H9 (cell line): ENCODE measurements around the gene OXCT2. TPM values are rescaled to one million over a fixed set of nuclear protein-coding genes. Genes with fewer than 3 reads are reported as not detected.

Experiments
- DNase-seq: peaks from one replicate; pipeline ENCODE4 v3.0.0-alpha.2; 2017
- H2AFZ ChIP-seq: one replicate; pipeline ENCODE4 v1.6.1; 2013; ENCODE audit warnings: mild to moderate bottlenecking, low read length, control low read depth, moderate library complexity
- H2AK5ac ChIP-seq: 2 replicates; pipeline ENCODE4 v1.6.1; 2013; ENCODE audit warnings: low read length, control low read depth, mixed read lengths; ENCODE audit not compliant: insufficient read length
- H2BK120ac ChIP-seq: one replicate; pipeline ENCODE4 v1.6.1; 2013; ENCODE audit warnings: low read depth, mild to moderate bottlenecking, low read length, control low read depth, inconsistent platforms; ENCODE audit not compliant: poor library complexity, severe bottlenecking
- H2BK12ac ChIP-seq: 2 replicates; pipeline ENCODE4 v1.6.1; 2013; ENCODE audit warnings: low read length, control low read depth, mixed read lengths, low read depth; ENCODE audit not compliant: insufficient read length
- H2BK15ac ChIP-seq: 2 replicates; pipeline ENCODE4 v1.6.1; 2013; ENCODE audit warnings: low read depth, low read length, control low read depth
- H2BK20ac ChIP-seq: one replicate; pipeline ENCODE4 v1.6.1; 2013; ENCODE audit warnings: low read depth, mild to moderate bottlenecking, low read length, control low read depth, inconsistent platforms; ENCODE audit not compliant: poor library complexity, severe bottlenecking
- H2BK5ac ChIP-seq: 2 replicates; pipeline ENCODE4 v1.6.1; 2013; ENCODE audit warnings: low read length, control low read depth, mixed read lengths; ENCODE audit not compliant: insufficient read length
- H3K14ac ChIP-seq: 2 replicates; pipeline ENCODE4 v1.6.1; 2013; ENCODE audit warnings: low read length, control low read depth; ENCODE audit not compliant: insufficient read depth
- H3K18ac ChIP-seq: 2 replicates; pipeline ENCODE4 v1.6.1; 2013; ENCODE audit warnings: low read depth, mild to moderate bottlenecking, mixed read lengths, low read length, control low read depth; ENCODE audit not compliant: insufficient read length
- H3K23ac ChIP-seq: 2 replicates; pipeline ENCODE4 v1.6.1; 2013; ENCODE audit warnings: low read length, control low read depth, mixed read lengths, low read depth; ENCODE audit not compliant: insufficient read length
- H3K23me2 ChIP-seq: 2 replicates; pipeline ENCODE4 v1.6.1; 2013; ENCODE audit warnings: low read depth, mild to moderate bottlenecking, mixed read lengths, low read length, control low read depth; ENCODE audit not compliant: insufficient read length, poor library complexity, severe bottlenecking
- H3K27ac ChIP-seq: 2 replicates; pipeline ENCODE4 v1.5.1; 2013; ENCODE audit warnings: low read length, control low read depth, mixed read lengths, low read depth; ENCODE audit not compliant: insufficient read length
- H3K27me3 ChIP-seq: 2 replicates; pipeline ENCODE4 v1.6.1; 2013; ENCODE audit warnings: low read length, control low read depth, inconsistent platforms; ENCODE audit not compliant: insufficient read depth
- H3K4ac ChIP-seq: 2 replicates; pipeline ENCODE4 v1.6.1; 2013; ENCODE audit warnings: low read depth, mild to moderate bottlenecking, control low read depth, inconsistent platforms, low read length, moderate library complexity
- H3K4me1 ChIP-seq: 2 replicates; pipeline ENCODE4 v1.6.1; 2013; ENCODE audit warnings: low read length, control low read depth, inconsistent platforms; ENCODE audit not compliant: insufficient read depth
- H3K4me2 ChIP-seq: 2 replicates; pipeline ENCODE4 v1.6.1; 2013; ENCODE audit warnings: low read length, control low read depth, mixed read lengths; ENCODE audit not compliant: insufficient read length, insufficient read depth
- H3K56ac ChIP-seq: 2 replicates; pipeline ENCODE4 v1.6.1; 2013; ENCODE audit warnings: low read depth, mild to moderate bottlenecking, mixed read lengths, low read length, control low read depth; ENCODE audit not compliant: insufficient read length
- H3K79me1 ChIP-seq: 2 replicates; pipeline ENCODE4 v1.6.1; 2013; ENCODE audit warnings: low read depth, mild to moderate bottlenecking, moderate library complexity, low read length, control low read depth, inconsistent platforms; ENCODE audit not compliant: insufficient read depth, poor library complexity, severe bottlenecking
- H3K79me2 ChIP-seq: 2 replicates; pipeline ENCODE4 v1.6.1; 2013; ENCODE audit warnings: low read length, control low read depth, inconsistent platforms; ENCODE audit not compliant: insufficient read depth
- H3K9ac ChIP-seq: 2 replicates; pipeline ENCODE4 v1.6.1; 2013; ENCODE audit warnings: low read length, control low read depth, mixed read lengths; ENCODE audit not compliant: insufficient read length; ENCODE audit errors: extremely low read depth
- H3K9me3 ChIP-seq: one replicate; pipeline ENCODE4 v1.6.1; 2013; ENCODE audit warnings: low read depth, low read length, inconsistent platforms; ENCODE audit not compliant: control insufficient read depth
- H3T11ph ChIP-seq: one replicate; pipeline ENCODE4 v1.6.1; 2013; ENCODE audit warnings: mild to moderate bottlenecking, low read length, control low read depth, inconsistent platforms
- H4K20me1 ChIP-seq: one replicate; pipeline ENCODE4 v1.6.1; 2013; ENCODE audit not compliant: control insufficient read depth, insufficient read length, insufficient read depth
- H4K5ac ChIP-seq: 2 replicates; pipeline ENCODE4 v1.6.1; 2013; ENCODE audit warnings: low read depth, mild to moderate bottlenecking, mixed read lengths, low read length, control low read depth; ENCODE audit not compliant: insufficient read length
- H4K8ac ChIP-seq: replicated peaks from 2 replicates; pipeline ENCODE4 v1.6.1; 2013; ENCODE audit warnings: low read length, control low read depth, mixed read lengths, low read depth; ENCODE audit not compliant: insufficient read length
- H4K91ac ChIP-seq: 2 replicates; pipeline ENCODE4 v1.6.1; 2013; ENCODE audit warnings: low read depth, mild to moderate bottlenecking, moderate library complexity, mixed read lengths, low read length, control low read depth; ENCODE audit not compliant: insufficient read length
- H3K27ac Mint-ChIP-seq, 3 experiments: 2 replicates in 2 of 3; 3 replicates in 1 of 3; pipeline ENCODE4 v1.8.0; 2020 to 2021; ENCODE audit warnings: mixed read lengths in 3 of 3, mild to moderate bottlenecking in 1 of 3, moderate library complexity in 1 of 3
- H3K27me3 Mint-ChIP-seq: 2 replicates; pipeline ENCODE4 v1.8.0; 2021; ENCODE audit warnings: low read depth, mild to moderate bottlenecking, moderate library complexity, mixed read lengths
- H3K36me3 Mint-ChIP-seq, 3 experiments: 2 replicates in 2 of 3; 3 replicates in 1 of 3; pipeline ENCODE4 v1.8.0; 2020 to 2021; ENCODE audit warnings: low read depth in 3 of 3, mixed read lengths in 3 of 3; ENCODE audit not compliant: insufficient read depth in 1 of 3
- H3K4me1 Mint-ChIP-seq, 2 experiments: 2 replicates each; pipeline ENCODE4 v1.8.0; 2020; ENCODE audit warnings: mixed read lengths in 2 of 2
- H3K4me3 Mint-ChIP-seq, 2 experiments: 2 replicates in 1 of 2; 3 replicates in 1 of 2; pipeline ENCODE4 v1.8.0; 2020 to 2021; ENCODE audit warnings: mild to moderate bottlenecking in 2 of 2, mixed read lengths in 2 of 2, moderate library complexity in 1 of 2
- H3K9me3 Mint-ChIP-seq, 2 experiments: 2 replicates in 1 of 2; 3 replicates in 1 of 2; pipeline ENCODE4 v1.8.0; 2020; ENCODE audit warnings: mild to moderate bottlenecking in 2 of 2, mixed read lengths in 2 of 2, moderate library complexity in 1 of 2
- WGBS: extraction: QIAGEN DNeasy Blood & Tissue Kit; methylation state at CpG from one replicate; pipeline ENCODE4 v1.1.7; 2013; ENCODE audit warnings: missing lambda C conversion rate, low lambda C conversion rate, mixed read lengths; ENCODE audit not compliant: insufficient read length; ENCODE audit errors: extremely low coverage; 5-methylcytosine and 5-hydroxymethylcytosine counted together
- total RNA-seq: library from RNA; stranded (reverse); gene quantifications from 2 replicates; pipeline ENCODE4 v1.2.1, GENCODE V29; 2021
- TF ChIP-seq, protein P1 (sequence below): fragments of 200-600 bp; sonication (generic); conservative IDR thresholded peaks from 3 replicates; pipeline ENCODE4 v1.8.0; 2021; ENCODE audit warnings: antibody characterized with exemption, mild to moderate bottlenecking

OXCT2 gene
- total RNA-seq, 1 experiment from 2014 or later = 3.7 TPM

DNA sequence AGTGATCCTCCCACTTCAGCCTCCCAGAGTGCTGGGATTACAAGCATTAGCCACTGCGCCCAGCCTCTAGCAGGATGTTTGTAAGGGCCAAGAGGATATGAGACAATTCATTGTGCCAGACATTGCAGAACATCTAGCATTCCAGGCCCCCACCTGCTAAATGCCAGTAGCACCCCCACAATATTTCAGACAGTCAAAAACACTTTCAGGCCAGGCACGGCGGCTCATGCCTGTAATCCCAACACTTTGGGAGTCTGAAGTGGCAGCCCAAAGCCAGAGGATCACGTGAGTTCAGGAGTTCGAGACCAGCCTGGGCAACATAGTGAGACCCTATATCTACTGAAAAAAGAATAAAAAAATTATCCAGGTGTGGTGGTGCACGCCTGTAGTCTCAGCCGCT lies 19.6 kb downstream of the OXCT2 start:
- H3K27me3 ChIP-seq = no peaks in the 10 kb centered on the region
- peaks cover 25 to 89% (median 63%) of the 10 kb centered on the region in 3 experiments; a peak in 6 of 7 replicates for H3K36me3 Mint-ChIP-seq
- H2AFZ ChIP-seq = no peak overlapping the region
- no peak overlapping the region for H2BK15ac ChIP-seq
- H4K20me1 ChIP-seq = no peaks in the 10 kb centered on the region
- H3K4ac ChIP-seq = no peak overlapping the region
- no peak overlapping the region for H4K8ac ChIP-seq
- no peak overlapping the region for H3K14ac ChIP-seq
- H3K4me3 Mint-ChIP-seq = no peak overlapping the region
- H3K9me3 Mint-ChIP-seq = no peaks in the 10 kb centered on the region
- no peaks in the 10 kb centered on the region for H3K79me2 ChIP-seq
- no peaks in the 10 kb centered on the region for H3K4me1 Mint-ChIP-seq
- no peak overlapping the region for H2BK5ac ChIP-seq
- no peak overlapping the region for H3K4me2 ChIP-seq
- no peak overlapping the region for H3K9ac ChIP-seq
- no peak overlapping the region for H3K18ac ChIP-seq
- no peak overlapping the region for H2BK20ac ChIP-seq
- no peaks in the 10 kb centered on the region for H3K4me1 ChIP-seq
- no peaks in the 10 kb centered on the region for H3K9me3 ChIP-seq
- H3K27me3 Mint-ChIP-seq = no peaks in the 10 kb centered on the region
- H3K56ac ChIP-seq = no peak overlapping the region
- no CpG with 5 or more reads among the region's 7 CpGs for WGBS
- DNase-seq = peak; percentile 4
- no peak overlapping the region for H4K5ac ChIP-seq
- no peak overlapping the region for H4K91ac ChIP-seq
- H3K23ac ChIP-seq = no peak overlapping the region
- no peaks in the 10 kb centered on the region for H3K23me2 ChIP-seq
- no peak overlapping the region for H2BK120ac ChIP-seq
- no peaks in the 10 kb centered on the region for H3K79me1 ChIP-seq
- TF ChIP-seq, protein P1, sequence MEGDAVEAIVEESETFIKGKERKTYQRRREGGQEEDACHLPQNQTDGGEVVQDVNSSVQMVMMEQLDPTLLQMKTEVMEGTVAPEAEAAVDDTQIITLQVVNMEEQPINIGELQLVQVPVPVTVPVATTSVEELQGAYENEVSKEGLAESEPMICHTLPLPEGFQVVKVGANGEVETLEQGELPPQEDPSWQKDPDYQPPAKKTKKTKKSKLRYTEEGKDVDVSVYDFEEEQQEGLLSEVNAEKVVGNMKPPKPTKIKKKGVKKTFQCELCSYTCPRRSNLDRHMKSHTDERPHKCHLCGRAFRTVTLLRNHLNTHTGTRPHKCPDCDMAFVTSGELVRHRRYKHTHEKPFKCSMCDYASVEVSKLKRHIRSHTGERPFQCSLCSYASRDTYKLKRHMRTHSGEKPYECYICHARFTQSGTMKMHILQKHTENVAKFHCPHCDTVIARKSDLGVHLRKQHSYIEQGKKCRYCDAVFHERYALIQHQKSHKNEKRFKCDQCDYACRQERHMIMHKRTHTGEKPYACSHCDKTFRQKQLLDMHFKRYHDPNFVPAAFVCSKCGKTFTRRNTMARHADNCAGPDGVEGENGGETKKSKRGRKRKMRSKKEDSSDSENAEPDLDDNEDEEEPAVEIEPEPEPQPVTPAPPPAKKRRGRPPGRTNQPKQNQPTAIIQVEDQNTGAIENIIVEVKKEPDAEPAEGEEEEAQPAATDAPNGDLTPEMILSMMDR = no peak
- H3K27ac Mint-ChIP-seq = peak overlapping the region in 1 of 3 experiments; percentile 59; a peak in 1 of 7 replicates
- no peak overlapping the region for H3K27ac ChIP-seq
- no peak overlapping the region for H3T11ph ChIP-seq
- no peak overlapping the region for H2AK5ac ChIP-seq
- H2BK12ac ChIP-seq = no peak overlapping the region
